K562 (cell line): ENCODE measurements around the gene PRXL2A. TPM values are rescaled to one million over a fixed set of nuclear protein-coding genes. Genes with fewer than 3 reads are reported as not detected.

Experiments used
- ATAC-seq: fragments of 200-7000 bp; cut with Tn5 transposase; 3 replicates; pipeline ENCODE4 v1.9.1; 2020; ENCODE audit warnings: moderate library complexity
- BruUV-seq: library from RNA; stranded (reverse); fragments of 400-500 nt; replicated peaks from 2 replicates; lab custom pipeline; 2021; lab: Mats Ljungman, UMichigan
- CTCF ChIA-PET: fragments of 300-600 bp; formaldehyde crosslinking; extraction: SDS; loops from one replicate; lab custom pipeline; 2021; ENCODE audit warnings: low intra/inter-chr PET ratio; lab: Yijun Ruan, JAX
- POLR2A ChIA-PET: fragments of 300-600, 350-650 bp; sonication (Branson Sonifier 250); formaldehyde crosslinking; extraction: SDS; loops from one replicate; lab custom pipeline; 2021; ENCODE audit warnings: antibody characterized with exemption, inconsistent platforms; lab: Yijun Ruan, JAX
- DNase-seq, 4 experiments: peaks; one replicate each; pipeline versions ENCODE4 v3.0.0 to v3.0.0-alpha.2; 2011 to 2018; ENCODE audit warnings: low spot score in 3 of 4, mixed read lengths in 3 of 4; ENCODE audit errors: extremely low read depth in 1 of 4
- FAIRE-seq: peaks from 2 replicates; lab custom pipeline; 2011; peaks lifted over from hg19 to GRCh38; lab: Jason Lieb, UNC
- H2AFZ ChIP-seq: 2 replicates; pipeline ENCODE4 v1.6.0; 2011; ENCODE audit warnings: low read depth, low read length, control low read depth, inconsistent platforms
- H3K27ac ChIP-seq: fragments of 200-600 bp; 3 replicates; pipeline ENCODE4 v1.8.0; 2011; ENCODE audit warnings: low read depth, mild to moderate bottlenecking, control low read depth, inconsistent platforms, low read length, moderate library complexity, mixed read lengths; ENCODE audit errors: extremely low read depth
- H3K27me3 ChIP-seq, 2 experiments: fragments of 300-600 bp in 1 of 2; 2 replicates in 1 of 2; 3 replicates in 1 of 2; pipeline versions ENCODE4 v1.6.0 to v1.8.0; 2011; ENCODE audit warnings: inconsistent platforms in 2 of 2, low read length in 2 of 2, mild to moderate bottlenecking in 1 of 2, mixed read lengths in 1 of 2, moderate library complexity in 1 of 2; ENCODE audit not compliant: control insufficient read depth in 2 of 2, insufficient read depth in 2 of 2
- H3K36me3 ChIP-seq: fragments of 300-600 bp; 3 replicates; pipeline ENCODE4 v1.8.0; 2011; ENCODE audit warnings: mild to moderate bottlenecking, low read length, inconsistent platforms; ENCODE audit not compliant: control insufficient read depth, insufficient read depth
- H3K4me1 ChIP-seq, 2 experiments: fragments of 200-600 bp in 1 of 2; replicated peaks in 1 of 2; 2 replicates in 1 of 2; 3 replicates in 1 of 2; pipeline versions ENCODE4 v1.5.1 to v1.8.0; 2011; ENCODE audit warnings: inconsistent platforms in 2 of 2, low read length in 2 of 2, mild to moderate bottlenecking in 1 of 2, mixed read lengths in 1 of 2, moderate library complexity in 1 of 2; ENCODE audit not compliant: control insufficient read depth in 2 of 2, insufficient read depth in 2 of 2
- H3K4me2 ChIP-seq: 2 replicates; pipeline ENCODE4 v1.6.1; 2011; ENCODE audit warnings: low read length, control low read depth, inconsistent platforms, mixed read lengths; ENCODE audit not compliant: insufficient read depth
- H3K4me3 ChIP-seq: fragments of 200-600 bp; sonication (generic), shearing (Covaris generic); 2 replicates; pipeline ENCODE4 v1.5.1; 2016; ENCODE audit warnings: control low read depth, inconsistent platforms
- H3K79me2 ChIP-seq: fragments of 200-600 bp; 3 replicates; pipeline ENCODE4 v1.8.0; 2011; ENCODE audit warnings: low read length, inconsistent platforms; ENCODE audit not compliant: control insufficient read depth, insufficient read depth
- H3K9ac ChIP-seq, 2 experiments: 2 replicates each; pipeline versions ENCODE4 v1.6.0 to v1.6.1; 2011; ENCODE audit warnings: low read depth in 2 of 2, low read length in 2 of 2, control low read depth in 1 of 2, inconsistent platforms in 1 of 2, mild to moderate bottlenecking in 1 of 2, mixed read lengths in 1 of 2; ENCODE audit not compliant: insufficient read depth in 1 of 2
- H3K9me1 ChIP-seq: one replicate; pipeline ENCODE4 v1.6.0; 2011; ENCODE audit warnings: inconsistent platforms, mild to moderate bottlenecking, low read length, moderate library complexity; ENCODE audit not compliant: control insufficient read depth, insufficient read depth
- H3K9me3 ChIP-seq: replicated peaks from 2 replicates; pipeline ENCODE4 v1.5.1; 2011; ENCODE audit warnings: low read depth, low read length, inconsistent platforms; ENCODE audit not compliant: control insufficient read depth, insufficient read depth
- H4K20me1 ChIP-seq: replicated peaks from 2 replicates; pipeline ENCODE4 v1.6.1; 2011; ENCODE audit warnings: low read length, inconsistent platforms, mixed read lengths; ENCODE audit not compliant: control insufficient read depth, insufficient read depth
- ARHGAP35 ChIP-seq: fragments of 450-650 bp; IDR thresholded peaks from 2 replicates; pipeline ENCODE4 v1.6.1; 2018; ENCODE audit not compliant: partially characterized antibody
- BRD9 ChIP-seq: fragments of 450-650 bp; IDR thresholded peaks from 2 replicates; pipeline ENCODE4 v1.6.1; 2018; ENCODE audit warnings: low read depth; ENCODE audit not compliant: partially characterized antibody
- ETV1 ChIP-seq: fragments of 450-650 bp; conservative IDR thresholded peaks from 2 replicates; pipeline ENCODE4 v1.6.1; 2016; ENCODE audit warnings: missing genetic modification characterization, control low read depth, low read depth, missing compliant biosample characterization
- FIP1L1 ChIP-seq: fragments of 200-400 bp; formaldehyde crosslinking; IDR thresholded peaks from 2 replicates; pipeline ENCODE4 v1.6.1; 2018; ENCODE audit warnings: mild to moderate bottlenecking, low read depth, low read length; ENCODE audit not compliant: poor library complexity, severe bottlenecking
- JUND ChIP-seq, 2 experiments: IDR thresholded peaks; 2 replicates in 1 of 2; 3 replicates in 1 of 2; pipeline ENCODE4 v1.6.1; 2011; ENCODE audit warnings: borderline replicate concordance in 2 of 2, low read depth in 2 of 2, low read length in 2 of 2, improper control_type of control experiment in 1 of 2, missing biosample characterization in 1 of 2, missing genetic modification characterization in 1 of 2, missing genetic modification reagents in 1 of 2
- NR3C1 ChIP-seq: sonication (generic); formaldehyde crosslinking; IDR thresholded peaks from 2 replicates; pipeline ENCODE4 v1.8.1; 2022; ENCODE audit warnings: missing genetic modification reagents
- RREB1 ChIP-seq: fragments of 250-450 bp; sonication (Bioruptor Pico); IDR thresholded peaks from 2 replicates; pipeline ENCODE4 v1.4.0; 2020
- SETDB1 ChIP-seq: IDR thresholded peaks from one replicate; pipeline ENCODE4 v1.6.1; 2012; ENCODE audit warnings: low read length, control low read depth, inconsistent platforms
- ZNF217 ChIP-seq: sonication (generic); formaldehyde crosslinking; IDR thresholded peaks from 2 replicates; pipeline ENCODE4 v1.8.0; 2022; ENCODE audit warnings: mild to moderate bottlenecking, missing genetic modification reagents
- ZNF232 ChIP-seq: sonication (generic); formaldehyde crosslinking; IDR thresholded peaks from 2 replicates; pipeline ENCODE4 v1.8.0; 2022; ENCODE audit warnings: mild to moderate bottlenecking, missing genetic modification reagents
- ZNF76 ChIP-seq: fragments of 250-450 bp; sonication (Bioruptor Pico); IDR thresholded peaks from 2 replicates; pipeline ENCODE4 v1.4.0; 2020; ENCODE audit warnings: mild to moderate bottlenecking, moderate library complexity, borderline replicate concordance
- WGBS: fragments of 100-300 bp; shearing (Covaris generic); methylation state at CpG from one replicate; pipeline ENCODE4 v1.1.6; 2016; ENCODE audit warnings: low coverage, mixed read lengths; ENCODE audit not compliant: insufficient coverage; ENCODE audit errors: missing lambda C conversion rate; 5-methylcytosine and 5-hydroxymethylcytosine counted together
- in situ Hi-C: fragments of 300-500 bp; cut with MboI; formaldehyde crosslinking; loops from 4 replicates; pipeline ENCODE4 v1.15.0; 2018; ENCODE audit warnings: inconsistent platforms, mixed read lengths
- intact Hi-C: fragments of 100-400 bp; cut with micrococcal nuclease; formaldehyde crosslinking; loops from 2 replicates; pipeline ENCODE4 v1.14.2; 2022
- polyA plus RNA-seq, 8 experiments: library from polyadenylated mRNA; depleted of rRNA in 4 of 8; stranded (reverse) in 5 of 8; unstranded in 3 of 8; fragments of >200 nt; fragmentation: Nextera tagmentation in 2 of 8; fragmentation: Illumina TruSeq in 1 of 8; extraction: Ambion mirVana in 2 of 8; extraction: Trizol in 1 of 8; gene quantifications; 2 replicates each; pipeline versions ENCODE4 v1.2.1 to v1.2.3, GENCODE V29; 2011 to 2014; ENCODE audit warnings: inconsistent platforms in 1 of 8, missing spikeins in 1 of 8
- total RNA-seq, 7 experiments: library from RNA; depleted of rRNA in 6 of 7; stranded (reverse); fragments of >200 nt in 6 of 7; fragmentation: Illumina TruSeq in 2 of 7; extraction: Trizol in 2 of 7; gene quantifications; 2 replicates each; pipeline versions ENCODE4 v1.2.1 to v1.2.3, GENCODE V29; 2011 to 2021; ENCODE audit warnings: low replicate concordance in 1 of 7
- TF ChIP-seq, protein P1 (sequence below): fragments of 450-650 bp; IDR thresholded peaks from 2 replicates; pipeline ENCODE4 v1.6.1; 2016; ENCODE audit warnings: mild to moderate bottlenecking
- TF ChIP-seq, protein P2 (sequence below): fragments of 450-650 bp; conservative IDR thresholded peaks from 2 replicates; pipeline ENCODE4 v1.6.1; 2016; ENCODE audit warnings: missing genetic modification characterization, low read depth, mild to moderate bottlenecking, missing compliant biosample characterization, moderate library complexity

The PRXL2A gene
- total and polyA plus RNA-seq, 9 of the 15 experiments (the other 6 are each of a cell fraction or from before 2014, with no cell fraction given) = 0.14 to 1.2 (median 0.75) TPM

DNA sequence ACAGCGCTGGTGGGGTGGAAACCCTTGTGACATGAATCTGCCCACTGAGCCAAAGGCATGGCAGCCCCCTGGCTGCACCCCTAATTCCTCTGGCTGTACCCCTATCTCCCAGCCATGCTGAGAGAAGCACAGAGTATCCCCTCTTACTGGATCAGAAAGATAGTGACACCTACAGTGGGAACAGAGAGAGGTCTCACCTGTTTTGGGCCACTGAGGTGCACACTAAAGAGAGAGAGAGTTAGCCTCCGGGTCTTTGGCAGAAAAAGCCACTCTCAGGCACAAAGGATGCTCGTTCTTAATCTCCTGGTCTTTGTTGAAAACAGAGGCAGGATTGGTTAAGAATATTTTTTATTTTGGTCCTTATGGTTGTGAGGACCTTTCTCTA, 57.1 kb downstream of the PRXL2A start:
- Histone ChIP-seq H2AFZ (no peak overlapping the region), H4K20me1 (peaks cover 10% of the 10 kb centered on the region), H3K9me1 (peaks cover 2% of the 10 kb centered on the region), H3K79me2 (peaks cover 98% of the 10 kb centered on the region), H3K4me1 (peaks cover 55 to 78% of the 10 kb centered on the region in 2 experiments), H3K9ac (peak overlapping the region; percentile 76 to 83; a peak in 3 of 4 replicates), H3K27me3 (no peaks in the 10 kb centered on the region), H3K4me3 (no peak overlapping the region), H3K36me3 (peaks cover 51% of the 10 kb centered on the region), H3K4me2 (peak overlapping the region; percentile 77), H3K27ac (peak overlapping the region; percentile 89), H3K9me3 (no peaks in the 10 kb centered on the region)
- CTCF ChIA-PET = no interaction called here
- BruUV-seq = no TSS peak
- in situ Hi-C loops = no loop called here
- DNase-seq (no peak), ATAC-seq (no peak), FAIRE-seq (no peak)
- intact Hi-C loops = no loop called here
- POLR2A ChIA-PET = interaction anchor here (0.8 to 2.7 kb wide), 3 partner anchors 8 to 278 kb away, joined by 3 to 9 read pairs (median 3); no protein-coding TSS in a partner anchor
- 54% methylated on average over 3 of the region's 3 CpGs for WGBS
- TF ChIP-seq JUND (IDR thresholded peaks at IDR 0.05; ENCODE audit: borderline replicate concordance, low read depth, low read length) (no peak), JUND (tag; IDR thresholded peaks at IDR 0.05; ENCODE audit: borderline replicate concordance, low read depth, low read length) (no peak), ARHGAP35 (no peak), ZNF232 (CRISPR knock-in tag) (no peak), NR3C1 (no peak), ZNF76 (CRISPR knock-in tag) (no peak), FIP1L1 (no peak), SETDB1 (no peak), BRD9 (no peak), RREB1 (no peak), ZNF217 (no peak), ETV1 (no peak)
- TF ChIP-seq, protein P1, sequence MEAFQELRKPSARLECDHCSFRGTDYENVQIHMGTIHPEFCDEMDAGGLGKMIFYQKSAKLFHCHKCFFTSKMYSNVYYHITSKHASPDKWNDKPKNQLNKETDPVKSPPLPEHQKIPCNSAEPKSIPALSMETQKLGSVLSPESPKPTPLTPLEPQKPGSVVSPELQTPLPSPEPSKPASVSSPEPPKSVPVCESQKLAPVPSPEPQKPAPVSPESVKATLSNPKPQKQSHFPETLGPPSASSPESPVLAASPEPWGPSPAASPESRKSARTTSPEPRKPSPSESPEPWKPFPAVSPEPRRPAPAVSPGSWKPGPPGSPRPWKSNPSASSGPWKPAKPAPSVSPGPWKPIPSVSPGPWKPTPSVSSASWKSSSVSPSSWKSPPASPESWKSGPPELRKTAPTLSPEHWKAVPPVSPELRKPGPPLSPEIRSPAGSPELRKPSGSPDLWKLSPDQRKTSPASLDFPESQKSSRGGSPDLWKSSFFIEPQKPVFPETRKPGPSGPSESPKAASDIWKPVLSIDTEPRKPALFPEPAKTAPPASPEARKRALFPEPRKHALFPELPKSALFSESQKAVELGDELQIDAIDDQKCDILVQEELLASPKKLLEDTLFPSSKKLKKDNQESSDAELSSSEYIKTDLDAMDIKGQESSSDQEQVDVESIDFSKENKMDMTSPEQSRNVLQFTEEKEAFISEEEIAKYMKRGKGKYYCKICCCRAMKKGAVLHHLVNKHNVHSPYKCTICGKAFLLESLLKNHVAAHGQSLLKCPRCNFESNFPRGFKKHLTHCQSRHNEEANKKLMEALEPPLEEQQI = no peak
- TF ChIP-seq, protein P2, sequence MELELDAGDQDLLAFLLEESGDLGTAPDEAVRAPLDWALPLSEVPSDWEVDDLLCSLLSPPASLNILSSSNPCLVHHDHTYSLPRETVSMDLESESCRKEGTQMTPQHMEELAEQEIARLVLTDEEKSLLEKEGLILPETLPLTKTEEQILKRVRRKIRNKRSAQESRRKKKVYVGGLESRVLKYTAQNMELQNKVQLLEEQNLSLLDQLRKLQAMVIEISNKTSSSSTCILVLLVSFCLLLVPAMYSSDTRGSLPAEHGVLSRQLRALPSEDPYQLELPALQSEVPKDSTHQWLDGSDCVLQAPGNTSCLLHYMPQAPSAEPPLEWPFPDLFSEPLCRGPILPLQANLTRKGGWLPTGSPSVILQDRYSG = no peak
